ENCODE results near the gene STX16. TPM values are rescaled to one million over a fixed set of nuclear protein-coding genes. Genes with fewer than 3 reads are reported as not detected.

Gene STX16
- polyA plus RNA-seq, 1 experiment = 39.7 TPM

GRCh38 chr20:58702859-58703648, 52.0 kb downstream of the STX16 start:
- DNase-seq (ENCODE audit: low read depth) = no peak
- H3K27me3 ChIP-seq (ENCODE audit: control insufficient read depth, insufficient read depth, low read length) = no peaks in the 10 kb centered on the region
- ChIA-PET CTCF (interaction anchor here (1.0 kb wide), 1 partner anchor 10 kb away, joined by 3 read pairs; no protein-coding TSS in a partner anchor), POLR2A (no interaction called here)
- TF ChIP-seq, protein P1, sequence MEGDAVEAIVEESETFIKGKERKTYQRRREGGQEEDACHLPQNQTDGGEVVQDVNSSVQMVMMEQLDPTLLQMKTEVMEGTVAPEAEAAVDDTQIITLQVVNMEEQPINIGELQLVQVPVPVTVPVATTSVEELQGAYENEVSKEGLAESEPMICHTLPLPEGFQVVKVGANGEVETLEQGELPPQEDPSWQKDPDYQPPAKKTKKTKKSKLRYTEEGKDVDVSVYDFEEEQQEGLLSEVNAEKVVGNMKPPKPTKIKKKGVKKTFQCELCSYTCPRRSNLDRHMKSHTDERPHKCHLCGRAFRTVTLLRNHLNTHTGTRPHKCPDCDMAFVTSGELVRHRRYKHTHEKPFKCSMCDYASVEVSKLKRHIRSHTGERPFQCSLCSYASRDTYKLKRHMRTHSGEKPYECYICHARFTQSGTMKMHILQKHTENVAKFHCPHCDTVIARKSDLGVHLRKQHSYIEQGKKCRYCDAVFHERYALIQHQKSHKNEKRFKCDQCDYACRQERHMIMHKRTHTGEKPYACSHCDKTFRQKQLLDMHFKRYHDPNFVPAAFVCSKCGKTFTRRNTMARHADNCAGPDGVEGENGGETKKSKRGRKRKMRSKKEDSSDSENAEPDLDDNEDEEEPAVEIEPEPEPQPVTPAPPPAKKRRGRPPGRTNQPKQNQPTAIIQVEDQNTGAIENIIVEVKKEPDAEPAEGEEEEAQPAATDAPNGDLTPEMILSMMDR (IDR thresholded peaks at IDR 0.05; ENCODE audit: insufficient read depth, low read depth, low read length) = peak; percentile 31; the same call in 1 of the 2 replicates
- H3K36me3 ChIP-seq (ENCODE audit: control insufficient read depth, insufficient read depth, low read length) = peaks cover 9% of the 10 kb centered on the region
- H3K4me3 ChIP-seq (ENCODE audit: low read depth, low read length) = no peak overlapping the region

DNA sequence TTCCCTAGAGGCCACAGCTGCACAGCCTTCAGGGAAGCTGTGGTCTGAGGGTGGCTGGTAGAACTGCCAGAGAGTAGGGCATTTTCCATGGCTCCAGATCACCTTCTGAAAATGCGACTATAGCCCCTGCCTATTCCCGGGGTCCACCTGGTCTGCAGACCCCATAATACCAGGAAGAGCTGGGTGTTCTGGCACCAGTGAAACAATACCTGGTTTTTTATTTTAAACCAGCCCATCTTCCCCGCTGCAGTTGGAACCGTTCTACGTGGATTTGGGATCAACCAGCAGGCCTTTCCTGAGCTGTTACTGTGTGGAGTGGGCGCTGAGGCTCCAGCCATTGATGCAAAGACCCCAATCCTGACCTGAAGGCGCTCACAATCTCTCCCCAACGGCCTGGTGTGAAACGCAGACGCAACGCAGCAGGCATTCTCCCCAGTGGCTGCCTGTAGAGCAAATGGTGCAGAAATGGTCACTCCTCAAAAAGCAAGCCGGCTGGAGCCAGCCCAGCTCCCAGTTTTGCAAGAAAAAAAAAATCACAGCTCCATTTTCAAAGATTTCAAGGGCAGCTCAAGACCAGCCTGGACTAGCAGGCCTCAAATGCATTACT, 52.8 kb downstream of the STX16 start:
- no peak for DNase-seq (ENCODE audit: low read depth)
- POLR2A ChIA-PET = no interaction called here
- Histone ChIP-seq H3K36me3 (ENCODE audit: control insufficient read depth, insufficient read depth, low read length) (peaks cover 9% of the 10 kb centered on the region), H3K4me3 (ENCODE audit: low read depth, low read length) (no peak overlapping the region), H3K27me3 (ENCODE audit: control insufficient read depth, insufficient read depth, low read length) (no peaks in the 10 kb centered on the region)
- TF ChIP-seq, protein P1 (IDR thresholded peaks at IDR 0.05; ENCODE audit: insufficient read depth, low read depth, low read length) = no peak
- CTCF ChIA-PET = no interaction called here

DNA sequence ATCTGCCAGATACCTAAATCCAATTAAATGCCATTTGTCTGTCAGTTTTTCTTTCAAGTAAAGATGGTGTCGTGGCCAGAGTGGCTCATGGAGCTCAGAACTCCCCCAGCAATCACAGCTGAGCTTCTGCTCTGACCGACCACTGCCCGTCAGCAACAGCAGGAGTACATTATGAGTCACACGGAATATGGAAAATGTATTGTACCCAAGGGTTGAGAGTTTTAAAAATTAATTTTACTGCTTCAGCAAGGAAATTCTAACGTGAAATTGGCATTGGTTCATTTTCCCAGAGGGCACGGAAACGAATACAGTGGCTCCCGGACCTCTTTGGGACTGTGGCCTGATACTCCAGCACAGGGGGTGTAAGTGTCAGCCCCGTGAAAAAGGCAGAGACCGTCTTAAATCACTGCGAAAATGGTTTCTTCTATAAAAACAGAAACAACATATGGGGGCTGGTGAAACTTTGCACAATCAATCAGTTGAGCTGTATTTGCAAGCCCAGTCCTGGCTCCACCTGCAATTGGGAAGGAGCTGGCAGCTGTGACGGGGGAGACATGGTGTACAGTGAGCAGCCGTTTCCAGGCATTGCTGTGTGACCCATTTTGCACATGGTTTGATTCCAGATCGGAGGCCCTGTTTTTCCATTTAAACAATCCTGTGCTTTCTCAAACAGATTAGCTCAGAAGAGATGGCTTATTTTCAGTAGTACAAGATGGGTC, 54.3 kb downstream of the STX16 start:
- Histone ChIP-seq H3K36me3 (ENCODE audit: control insufficient read depth, insufficient read depth, low read length) (peaks cover 1% of the 10 kb centered on the region), H3K4me3 (ENCODE audit: low read depth, low read length) (no peak overlapping the region), H3K27me3 (ENCODE audit: control insufficient read depth, insufficient read depth, low read length) (no peaks in the 10 kb centered on the region)
- DNase-seq (ENCODE audit: low read depth) = no peak
- POLR2A ChIA-PET = no interaction called here
- CTCF ChIA-PET = interaction anchor here (0.7 to 1.0 kb wide), 2 partner anchors 88 to 224 kb away, joined by 3 read pairs; no protein-coding TSS in a partner anchor
- TF ChIP-seq, protein P1 (IDR thresholded peaks at IDR 0.05; ENCODE audit: insufficient read depth, low read depth, low read length) = no peak

DNA sequence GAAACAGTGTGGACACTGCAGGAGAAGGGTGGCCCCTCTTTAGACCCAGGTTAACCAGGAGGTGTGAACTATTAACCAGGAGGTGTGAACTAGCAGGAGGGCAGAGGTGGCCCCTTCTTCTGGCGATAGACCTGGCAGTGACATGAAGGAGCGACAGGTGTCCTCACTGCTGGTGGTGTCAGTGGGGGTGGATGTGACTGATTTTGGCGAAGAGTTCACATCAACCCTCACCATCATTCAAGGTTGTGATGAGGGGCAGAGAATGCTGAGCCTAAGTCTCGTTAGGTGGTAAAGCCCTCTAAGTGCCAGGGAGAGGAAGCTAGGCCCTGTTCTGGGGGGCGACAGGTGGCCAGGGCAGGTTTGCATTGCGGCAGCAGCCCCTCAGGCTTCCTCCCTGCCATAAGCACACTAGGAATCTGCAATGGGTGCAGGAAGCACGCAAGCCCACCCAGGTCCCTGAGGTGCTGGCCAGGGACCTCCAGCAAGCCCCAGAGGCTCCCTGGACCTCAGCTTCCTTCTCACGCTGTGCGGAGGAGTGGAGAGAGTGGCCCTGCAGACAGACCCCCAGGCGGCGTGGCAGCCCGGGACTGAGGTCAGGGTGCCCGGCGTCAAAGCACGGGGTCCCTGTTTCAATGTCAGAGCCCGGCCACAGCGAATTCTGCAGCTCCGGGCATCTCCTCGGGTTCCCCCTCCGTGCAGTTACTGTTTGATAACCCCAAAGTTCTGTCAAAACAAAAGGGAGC, 55.2 kb downstream of the STX16 start:
- TF ChIP-seq, protein P1 (IDR thresholded peaks at IDR 0.05; ENCODE audit: insufficient read depth, low read depth, low read length) = no peak
- Histone ChIP-seq H3K4me3 (ENCODE audit: low read depth, low read length) (no peak overlapping the region), H3K36me3 (ENCODE audit: control insufficient read depth, insufficient read depth, low read length) (peaks cover 1% of the 10 kb centered on the region), H3K27me3 (ENCODE audit: control insufficient read depth, insufficient read depth, low read length) (no peaks in the 10 kb centered on the region)
- no peak for DNase-seq (ENCODE audit: low read depth)
- ChIA-PET CTCF (interaction anchor here (0.7 to 1.0 kb wide), 2 partner anchors 87 to 225 kb away, joined by 3 read pairs; no protein-coding TSS in a partner anchor), POLR2A (no interaction called here)

All from BJ (cell line).